Measurements from ENCODE around the gene ATP1A3. TPM values are rescaled to one million over a fixed set of nuclear protein-coding genes. Genes with fewer than 3 reads are reported as not detected.
A peak's percentile ranks its signal among the peaks of the same experiment; 100 is the strongest.

ATP1A3 gene
- total and polyA plus RNA-seq, 11 donors: 48.3 to 414 (median 226) TPM

- H3K27me3 ChIP-seq: no peaks in the 10 kb centered on the region
- ATAC-seq: peak; percentile 88 to 93 (median 91)
- H3K4me1 ChIP-seq: peaks cover 3 to 28% (median 17%) of the 10 kb centered on the region in 12 donors
- H3K27ac ChIP-seq: peak within 1 kb of the TSS; percentile 60 to 94 (median 88)
- peaks cover 0 to 20% (median 5%) of the 10 kb centered on the region in 9 donors for H3K36me3 ChIP-seq
- peak in 4 of 12 donors; percentile 7 to 17 (median 14) for TF ChIP-seq CTCF (IDR thresholded peaks at IDR 0.05)
- peak in 1 of 2 donors; percentile 45 for TF ChIP-seq POLR2A (IDR thresholded peaks at IDR 0.05)
- intact Hi-C loops (cut with DNase I): loop anchor here in 7 of 10 donors (5.0 kb wide), 4 partner anchors 77 to 118 kb away; partner anchors contain the start of genes ARHGEF1 (in 2 of the 7), RPS19 (in 2 of the 7) and ZNF574 (in 1 of the 7)
- 5 to 11% (median 7%) methylated on average over 18 to 46 of the region's 46 CpGs for WGBS, 4 donors
- H3K4me3 ChIP-seq: peak within 1 kb of the TSS; percentile 74 to 99 (median 95)
- DNase-seq: peak; percentile 90 to 93 (median 92)
- H3K9me3 ChIP-seq: no peaks in the 10 kb centered on the region
Measured at GRCh38 chr19:41959056-41960053, 34.7 kb downstream of the ATP1A3 start, which contains the start of gene RABAC1. RABAC1 (minus strand) TSS chr19:41959321; CDS start chr19:41959292, 29 bp downstream.

- Histone ChIP-seq H3K36me3 (peaks cover 0 to 20% (median 5%) of the 10 kb centered on the region in 9 donors), H3K4me1 (peaks cover 3 to 28% (median 17%) of the 10 kb centered on the region in 12 donors), H3K4me3 (peak overlapping the region; percentile 74 to 99 (median 95)), H3K27ac (peak overlapping the region; percentile 60 to 94 (median 88)), H3K27me3 (no peaks in the 10 kb centered on the region), H3K9me3 (no peaks in the 10 kb centered on the region)
- WGBS, 4 donors: 1 to 2% (median 1%) methylated on average over 16 to 43 of the region's 43 CpGs
- TF ChIP-seq POLR2A (IDR thresholded peaks at IDR 0.05) (peak in 1 of 2 donors; percentile 50), CTCF (IDR thresholded peaks at IDR 0.05) (no peak)
- intact Hi-C loops (cut with DNase I): loop anchor here in 7 of 10 donors (5.0 kb wide), 4 partner anchors 76 to 119 kb away; partner anchors contain the start of genes ARHGEF1 (in 2 of the 7), RPS19 (in 2 of the 7) and ZNF574 (in 1 of the 7)
- ATAC-seq: peak; percentile 44 to 81 (median 70)
- peak; percentile 84 to 91 (median 87) for DNase-seq
Measured at GRCh38 chr19:41958367-41959055, 35.5 kb downstream of the ATP1A3 start.

GRCh38 chr19:41957838-41958366 lies 36.1 kb downstream of the ATP1A3 start:
- peak; percentile 35 to 74 (median 61) for ATAC-seq
- H3K4me3 ChIP-seq: peak overlapping the region in 11 of 12 donors; percentile 74 to 99 (median 95)
- no peak for TF ChIP-seq POLR2A (IDR thresholded peaks at IDR 0.05)
- peak; percentile 67 to 91 (median 79) for TF ChIP-seq CTCF (IDR thresholded peaks at IDR 0.05)
- WGBS, 4 donors: 15 to 24% (median 20%) methylated on average over 10 of the region's 10 CpGs
- peaks cover 0 to 20% (median 5%) of the 10 kb centered on the region in 9 donors for H3K36me3 ChIP-seq
- intact Hi-C loops (cut with DNase I): loop anchor here in 7 of 10 donors (5.0 kb wide), 4 partner anchors 76 to 119 kb away; partner anchors contain the start of genes ARHGEF1 (in 2 of the 7), RPS19 (in 2 of the 7) and ZNF574 (in 1 of the 7)
- peak overlapping the region in 11 of 12 donors; percentile 17 to 94 (median 89) for H3K27ac ChIP-seq
- DNase-seq: peak; percentile 67 to 79 (median 68)
- H3K4me1 ChIP-seq: peaks cover 3 to 28% (median 17%) of the 10 kb centered on the region in 12 donors
- H3K27me3 ChIP-seq: no peaks in the 10 kb centered on the region
- H3K9me3 ChIP-seq: no peaks in the 10 kb centered on the region

Measured in heart left ventricle (tissue), 16 donors.